Measurements from ENCODE around the gene GABRG3.

GABRG3 gene

GRCh38 chr15:26970712-26971210 lies at the start of gene GABRG3:
TSS of gene GABRG3 (plus strand) at chr15:26971181.
- DNase-seq, result peak; percentile 51

GRCh38 chr15:26921433-26921832 lies 49.5 kb upstream of the GABRG3 start:
- no peak for DNase-seq

DNA sequence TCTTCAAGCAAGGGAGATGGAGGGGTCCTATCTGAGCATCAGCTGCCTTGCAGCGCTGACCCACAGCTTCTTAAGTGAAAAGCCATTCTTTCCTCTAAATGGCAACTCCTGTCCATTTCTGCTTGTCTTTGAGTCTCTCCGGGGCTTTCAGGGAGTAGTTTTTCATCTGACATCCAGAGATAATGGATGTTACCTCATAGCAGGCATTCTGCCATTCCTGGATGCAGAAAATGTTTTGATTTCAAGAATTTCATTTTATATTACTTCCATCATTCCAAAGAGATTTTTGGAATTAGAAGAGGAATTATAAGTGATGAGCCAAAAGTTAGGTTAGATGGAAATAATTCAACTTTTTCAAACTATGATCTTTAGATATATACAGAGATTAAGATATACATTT lies 44.9 kb upstream of the GABRG3 start:
- DNase-seq, result no peak

- DNase-seq, result no peak
These were observed 42.9 kb upstream of the GABRG3 start for GRCh38 chr15:26928051-26928450.

DNA sequence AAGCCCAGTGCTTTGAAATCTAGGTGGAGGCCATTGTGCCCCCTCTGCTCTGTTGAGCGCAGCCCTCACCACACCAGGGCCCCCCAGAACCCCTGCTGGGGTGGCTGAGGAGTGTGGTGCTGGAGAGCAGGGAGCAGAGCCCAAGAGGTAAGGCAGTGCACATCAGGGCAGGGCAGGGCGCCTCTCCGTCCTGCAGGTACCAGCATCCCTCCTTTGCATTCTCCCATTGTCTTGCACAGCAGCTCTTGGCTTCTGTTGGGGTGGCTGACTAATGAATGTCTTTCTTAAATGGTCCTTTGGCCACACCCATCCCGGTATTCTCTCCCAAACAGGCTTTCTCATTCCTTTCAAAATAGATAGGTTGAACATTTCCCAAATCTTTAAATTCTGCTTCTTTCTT lies 41.4 kb upstream of the GABRG3 start:
- DNase-seq, result no peak

GRCh38 chr15:26934848-26935247 lies 36.1 kb upstream of the GABRG3 start:
- DNase-seq, result no peak

GRCh38 chr15:26935322-26935721 lies 35.7 kb upstream of the GABRG3 start:
- DNase-seq, result no peak

- DNase-seq, result no peak
These were observed 34.5 kb upstream of the GABRG3 start for GRCh38 chr15:26936502-26936901.

- no peak for DNase-seq
These were observed 33.8 kb upstream of the GABRG3 start for GRCh38 chr15:26937134-26937533.

DNA sequence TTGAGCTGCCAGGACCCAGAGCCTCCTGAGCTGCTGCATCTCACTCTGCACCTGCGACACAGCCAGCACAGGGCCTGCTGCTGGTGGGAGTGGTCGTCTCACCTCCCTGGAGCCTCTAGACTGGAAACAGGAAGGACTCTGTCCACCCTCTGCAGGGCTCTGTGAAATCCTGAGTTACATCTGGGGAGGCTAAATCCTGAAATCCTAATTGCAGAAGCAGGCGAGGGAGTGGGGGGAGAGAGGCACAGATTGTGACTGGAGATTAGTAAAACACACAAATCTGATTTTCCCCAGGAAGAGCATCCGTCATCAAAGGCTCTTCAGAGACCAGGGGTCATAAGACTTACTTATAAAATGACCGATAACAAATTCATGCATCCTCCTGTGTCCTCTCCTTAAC lies 31.6 kb upstream of the GABRG3 start:
- DNase-seq, result no peak

- no peak for DNase-seq
These were observed 29.5 kb upstream of the GABRG3 start for GRCh38 chr15:26941489-26941888.

DNA sequence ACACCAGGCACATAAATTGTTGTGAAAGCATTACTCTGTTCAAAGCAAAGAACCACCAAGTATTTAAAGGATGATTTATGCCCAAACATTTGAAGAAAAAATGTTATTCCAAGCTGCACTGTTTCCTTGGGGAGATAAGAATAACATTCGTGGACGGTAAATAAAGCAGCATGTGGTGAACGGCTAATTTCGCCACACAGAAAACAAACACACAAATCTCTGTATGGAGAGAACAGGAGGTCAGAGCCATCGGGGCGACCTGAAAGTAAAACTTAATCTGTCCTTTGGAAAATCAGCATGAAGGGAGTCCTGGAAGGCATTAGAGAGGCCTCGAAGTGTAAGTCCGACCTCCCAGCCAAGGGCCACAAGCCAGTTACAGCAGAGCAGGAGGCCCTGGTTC lies 27.1 kb upstream of the GABRG3 start:
- no peak for DNase-seq

DNA sequence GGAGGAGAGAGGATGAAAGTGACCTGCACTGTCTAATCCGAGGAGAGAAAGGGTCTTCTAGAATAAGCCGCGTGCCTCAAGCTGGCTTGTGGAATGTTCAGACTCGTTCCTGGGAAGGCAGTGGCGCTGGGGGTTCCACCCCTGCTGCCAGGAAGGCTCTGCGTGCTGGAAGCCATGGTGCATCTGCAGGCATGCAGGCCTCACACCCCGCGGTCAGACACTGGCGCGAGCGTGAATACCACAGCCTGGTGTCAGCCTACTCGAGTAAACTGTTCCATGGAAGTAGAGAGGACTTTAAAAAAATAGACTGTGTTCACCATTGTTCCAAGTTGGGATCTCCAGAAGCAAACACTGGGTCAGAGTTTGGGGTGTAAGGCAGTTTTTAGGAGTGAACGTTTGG lies 25.9 kb upstream of the GABRG3 start:
- no peak for DNase-seq

DNA sequence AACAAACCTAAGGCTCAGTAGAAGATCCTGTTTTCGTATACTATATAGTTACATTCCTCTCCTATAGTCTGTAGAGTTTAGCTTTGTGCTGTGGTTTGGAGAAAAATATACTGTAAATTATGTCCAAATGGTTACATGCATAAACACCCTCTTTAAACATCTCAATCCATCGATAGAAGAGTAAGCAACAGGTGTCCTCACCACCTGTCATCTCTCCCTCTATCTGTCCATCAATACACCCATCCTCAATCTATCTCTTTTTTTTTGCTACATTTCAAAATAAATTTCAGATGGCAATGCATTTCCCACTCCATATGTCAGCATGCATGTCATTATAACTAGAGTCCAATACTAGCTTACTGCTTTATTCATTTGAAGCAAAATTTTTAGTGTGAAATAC lies 21.0 kb upstream of the GABRG3 start:
- no peak for DNase-seq

GRCh38 chr15:26954403-26954802 lies 16.6 kb upstream of the GABRG3 start:
- no peak for DNase-seq

DNA sequence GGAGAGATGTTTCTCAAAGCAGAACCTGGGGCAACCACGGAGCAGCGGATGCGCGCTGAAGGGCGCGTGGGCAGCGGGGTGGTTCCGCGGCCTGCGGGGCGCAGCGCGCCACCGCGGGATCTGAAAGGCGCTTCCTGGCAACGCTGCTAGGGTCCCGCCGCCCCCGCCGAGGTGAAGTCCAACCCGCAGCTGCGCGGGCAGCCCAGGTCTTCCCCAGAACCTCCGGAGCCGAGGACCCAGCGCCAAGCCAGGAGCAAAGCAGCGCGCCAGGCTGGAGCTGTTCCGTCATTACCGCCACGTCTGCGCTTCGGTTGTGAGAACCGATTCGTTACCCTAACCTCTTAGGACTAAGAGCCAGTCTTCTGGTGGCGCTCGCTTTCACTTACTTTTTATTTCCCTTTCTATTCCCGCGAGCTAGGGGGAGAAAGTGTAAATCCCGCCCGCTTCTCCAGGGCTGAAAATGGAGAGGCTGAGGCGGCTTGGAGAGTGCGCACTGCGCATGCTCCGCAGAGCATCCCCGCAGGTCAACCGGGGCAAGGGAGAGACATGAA lies 3.2 kb upstream of the GABRG3 start:
- DNase-seq, result no peak

GRCh38 chr15:26968806-26969205 lies 2.2 kb upstream of the GABRG3 start:
- no peak for DNase-seq

DNA sequence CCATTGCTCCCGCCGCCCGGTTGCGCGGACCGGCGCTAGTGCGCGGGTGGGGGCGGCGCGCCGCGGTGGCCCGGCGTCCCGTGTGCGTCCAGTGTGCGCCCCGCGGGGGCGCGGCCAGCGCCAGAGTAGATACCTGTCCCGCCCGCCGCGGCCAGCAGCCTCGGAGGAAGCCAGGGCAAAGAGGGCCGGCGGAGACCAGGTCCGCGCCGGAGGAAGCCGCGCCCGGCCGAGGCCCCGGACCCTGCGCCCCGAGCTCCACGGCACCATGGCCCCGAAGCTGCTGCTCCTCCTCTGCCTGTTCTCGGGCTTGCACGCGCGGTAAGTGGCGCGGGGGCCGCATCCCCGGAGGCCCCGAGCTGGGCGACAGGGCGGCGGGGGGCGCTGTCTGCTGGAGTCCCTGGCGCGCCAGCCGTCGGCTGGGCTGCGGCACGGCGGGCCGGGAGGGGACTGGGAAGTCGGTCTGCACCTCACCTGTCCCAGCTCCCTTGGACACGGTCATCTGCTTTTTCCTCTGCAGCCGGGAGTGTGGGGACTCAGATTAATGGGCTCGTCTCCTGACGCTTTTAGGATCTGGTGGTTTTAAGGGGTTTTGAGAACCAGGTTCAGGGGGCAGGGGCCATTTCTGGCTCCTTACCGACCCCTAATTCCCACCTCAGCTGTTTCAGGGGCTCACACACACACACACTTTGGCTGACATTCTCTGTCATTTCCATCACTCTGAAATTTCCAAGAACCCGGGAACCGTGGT lies 464 bp downstream of the GABRG3 start:
- DNase-seq, result no peak

GRCh38 chr15:26972636-26973035 lies 1.7 kb downstream of the GABRG3 start:
- DNase-seq, result no peak

GRCh38 chr15:26974120-26974780 lies 3.3 kb downstream of the GABRG3 start:
- DNase-seq, result peak; percentile 46

- DNase-seq, result no peak
These were observed 10.5 kb downstream of the GABRG3 start for GRCh38 chr15:26981492-26981891.

DNA sequence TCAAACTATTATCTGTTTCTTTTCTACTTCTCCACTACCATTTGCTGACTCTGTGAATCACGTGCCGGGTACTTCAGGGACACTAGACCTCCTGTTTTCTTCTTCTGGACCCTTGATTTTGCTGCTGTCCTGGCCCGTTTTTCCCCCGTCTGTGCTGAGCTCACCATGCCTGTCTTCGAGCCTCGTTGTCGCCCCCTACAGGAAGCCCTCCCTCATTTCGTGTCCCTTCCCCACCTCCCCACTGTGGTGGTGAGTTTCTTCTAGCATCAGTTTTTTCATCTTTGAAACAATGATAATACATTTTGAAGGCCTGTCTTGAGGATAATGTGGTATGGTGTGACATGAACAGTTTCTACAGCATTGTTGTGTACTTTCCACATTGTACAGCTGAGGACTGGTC lies 12.8 kb downstream of the GABRG3 start:
- peak; percentile 6 for DNase-seq

- no peak for DNase-seq
These were observed 14.1 kb downstream of the GABRG3 start for GRCh38 chr15:26985050-26985449.

GRCh38 chr15:26996250-26996649 lies 25.3 kb downstream of the GABRG3 start:
- DNase-seq, result no peak

Measured in NCI-H69 (cell line).